NCI-H82 (cell line): ENCODE measurements around the gene CENPL.

ENCODE experiments used
- DNase-seq: peaks from one replicate; lab custom pipeline; 2025; lab: John Stamatoyannopoulos, UW

Gene CENPL

GRCh38 chr1:173758110-173758509, 66.6 kb downstream of the CENPL start:
- no peak for DNase-seq

GRCh38 chr1:173757666-173758065, 67.0 kb downstream of the CENPL start:
- no peak for DNase-seq

DNA sequence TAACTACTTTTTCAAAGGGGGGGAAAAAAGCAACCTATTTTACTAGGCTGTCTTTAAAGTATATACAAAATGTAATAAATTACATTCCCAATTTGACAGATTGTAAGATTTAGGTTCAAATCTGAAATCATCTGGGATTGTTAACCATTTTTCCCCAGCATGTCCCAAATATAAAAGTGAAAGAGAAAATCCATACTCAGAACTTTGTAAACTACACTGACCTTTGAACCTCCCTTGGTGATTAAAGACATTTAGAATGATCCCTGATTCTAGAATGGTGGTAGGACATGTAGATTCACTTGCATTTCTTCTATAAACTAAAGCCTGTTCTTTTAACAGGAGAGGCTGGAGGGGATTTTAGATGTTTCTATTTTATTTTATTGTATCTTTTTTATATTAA, 70.9 kb downstream of the CENPL start:
- no peak for DNase-seq
